OCI-M2 (cell line): Measurements from ENCODE around the gene DAPK1.
A peak's percentile ranks its signal among the peaks of the same experiment; 100 is the strongest.

Experiments
- DNase-seq: peaks from one replicate; lab custom pipeline; 2025; ENCODE audit not compliant: unreplicated experiment; lab: John Stamatoyannopoulos, UW

The DAPK1 gene

DNA sequence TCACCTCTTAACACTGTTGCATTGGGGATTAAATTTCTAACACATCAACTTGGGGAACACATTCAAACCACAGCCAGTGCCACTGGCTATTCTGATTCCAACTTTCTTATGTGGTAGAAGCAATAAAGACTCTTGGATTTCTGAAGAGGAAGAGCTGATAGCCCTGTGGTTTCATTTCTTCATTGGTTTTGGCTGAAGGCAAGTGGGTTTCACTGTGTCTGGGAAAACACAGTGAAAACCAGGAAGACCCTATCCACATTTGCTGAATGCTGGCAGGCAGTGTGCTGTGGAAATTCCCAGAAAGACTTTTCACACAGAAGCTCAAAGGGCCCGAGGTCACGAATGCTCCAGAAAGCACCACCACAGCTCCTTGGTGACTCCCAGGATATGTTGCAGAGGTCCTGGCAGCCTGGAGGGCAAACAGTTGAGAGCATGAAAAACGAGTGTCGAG is 67.1 kb downstream of the DAPK1 start:
- DNase-seq = no peak

DNA sequence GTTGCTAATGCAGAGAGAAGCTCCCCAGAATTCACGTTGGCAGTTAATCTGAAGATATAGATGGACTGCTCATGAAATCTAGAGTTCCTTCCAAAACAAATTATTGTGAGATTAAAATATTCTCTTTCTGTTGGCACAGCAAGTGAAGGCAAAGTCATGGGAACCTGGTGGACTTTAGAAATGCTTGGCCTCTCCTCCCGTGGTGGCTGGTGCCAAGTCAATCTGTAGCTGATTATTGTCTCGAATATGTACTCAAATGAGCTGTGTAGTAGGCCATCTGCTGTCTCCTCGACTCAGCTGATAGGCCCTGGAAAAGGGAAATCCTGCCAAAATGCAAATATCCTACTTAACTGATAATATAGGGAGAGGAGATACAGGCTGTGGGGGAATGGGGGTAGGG is 69.3 kb downstream of the DAPK1 start:
- DNase-seq = no peak

- DNase-seq = no peak
Measured at GRCh38 chr9:87567571-87567970, 69.9 kb downstream of the DAPK1 start.

GRCh38 chr9:87567983-87568382 is 70.3 kb downstream of the DAPK1 start:
- DNase-seq = no peak

GRCh38 chr9:87568401-87568800 is 70.7 kb downstream of the DAPK1 start:
- DNase-seq = no peak

GRCh38 chr9:87569008-87569509 is 71.4 kb downstream of the DAPK1 start:
- no peak for DNase-seq

GRCh38 chr9:87569518-87569917 is 71.9 kb downstream of the DAPK1 start:
- no peak for DNase-seq

- no peak for DNase-seq
Measured at GRCh38 chr9:87570000-87570908, 72.6 kb downstream of the DAPK1 start.

GRCh38 chr9:87572719-87573118 is 75.1 kb downstream of the DAPK1 start:
- DNase-seq = no peak

DNA sequence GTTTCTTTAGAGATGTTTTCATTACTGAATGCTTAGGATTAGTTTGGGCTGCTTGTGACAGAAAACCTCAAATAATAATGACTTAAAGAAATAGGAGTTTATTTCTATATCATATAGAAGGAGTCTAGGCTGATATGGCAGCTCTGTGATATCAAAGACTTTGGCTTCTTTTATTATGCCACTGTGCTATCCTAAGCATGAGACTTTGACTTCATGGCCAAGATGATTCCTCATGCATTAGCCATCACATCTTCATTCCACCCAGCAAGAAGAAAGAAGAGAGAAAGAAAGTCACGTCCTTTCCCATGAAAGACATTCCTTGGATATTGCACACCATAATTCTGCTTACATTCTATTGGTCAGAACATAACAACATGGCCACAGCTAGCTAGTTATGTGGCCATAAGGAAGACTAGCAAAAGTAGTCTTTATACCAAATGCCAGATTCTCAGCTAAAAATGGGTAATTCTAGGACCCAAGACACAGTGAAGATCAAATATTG is 76.2 kb downstream of the DAPK1 start:
- DNase-seq = no peak

DNA sequence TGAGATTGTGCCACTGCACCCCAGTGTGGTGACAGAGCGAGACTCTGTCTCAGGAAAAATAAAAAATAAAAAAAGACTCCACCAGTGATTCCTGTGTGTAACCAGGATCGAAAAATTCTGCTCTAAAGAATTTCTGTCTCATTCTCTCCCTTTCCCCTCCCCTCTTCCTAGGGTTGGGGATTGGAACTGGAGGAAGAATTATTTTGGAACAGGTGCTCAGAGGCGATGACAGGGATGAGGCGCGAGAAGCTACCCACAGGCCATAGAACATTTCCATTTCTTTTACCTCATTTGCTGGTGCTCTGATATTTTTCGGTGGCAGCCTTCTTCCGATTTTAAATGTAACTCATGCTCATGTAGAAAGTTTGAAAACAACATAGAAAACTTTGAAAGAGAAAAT is 80.1 kb downstream of the DAPK1 start:
- no peak for DNase-seq

- no peak for DNase-seq
Measured at GRCh38 chr9:87578625-87579024, 81.0 kb downstream of the DAPK1 start.

DNA sequence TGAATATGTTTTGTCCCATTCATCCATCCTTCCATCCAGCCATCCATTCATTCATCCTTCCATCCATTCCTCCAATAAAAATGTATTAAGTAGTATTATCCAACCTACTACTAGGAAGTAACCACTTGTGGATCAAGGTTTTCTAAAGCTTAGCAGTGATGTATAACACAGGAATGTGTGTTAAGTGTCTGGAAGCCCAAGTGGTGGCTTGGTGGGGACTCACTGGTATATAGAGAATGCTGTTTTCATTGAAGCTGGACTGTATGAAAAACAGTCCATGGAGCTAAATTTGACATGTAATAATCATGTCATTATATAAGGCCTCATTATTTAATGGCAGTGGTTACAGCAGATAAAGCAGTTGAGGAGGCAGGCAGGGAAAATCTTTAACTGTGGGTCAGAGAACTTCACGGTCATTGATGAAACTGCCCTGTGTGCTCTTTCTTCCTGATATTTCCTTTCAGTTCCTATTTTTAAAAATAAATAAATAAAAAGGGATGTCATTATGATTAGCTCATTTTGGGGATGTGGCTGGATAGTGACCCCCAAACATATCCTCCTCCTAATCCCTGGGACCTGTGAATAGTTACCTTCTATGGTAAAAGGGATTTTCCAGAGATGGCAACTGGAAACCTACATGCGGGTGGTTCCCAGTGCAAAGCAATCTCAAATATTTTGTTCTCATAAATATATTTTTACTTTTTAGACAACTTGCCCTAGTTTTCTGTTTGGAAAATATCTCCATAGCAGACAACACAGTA is 82.3 kb downstream of the DAPK1 start:
- no peak for DNase-seq

- DNase-seq = no peak
Measured at GRCh38 chr9:87580941-87581438, 83.3 kb downstream of the DAPK1 start.

GRCh38 chr9:87581513-87581912 is 83.8 kb downstream of the DAPK1 start:
- peak; percentile 2 for DNase-seq

GRCh38 chr9:87581949-87582637 is 84.4 kb downstream of the DAPK1 start:
- no peak for DNase-seq

DNA sequence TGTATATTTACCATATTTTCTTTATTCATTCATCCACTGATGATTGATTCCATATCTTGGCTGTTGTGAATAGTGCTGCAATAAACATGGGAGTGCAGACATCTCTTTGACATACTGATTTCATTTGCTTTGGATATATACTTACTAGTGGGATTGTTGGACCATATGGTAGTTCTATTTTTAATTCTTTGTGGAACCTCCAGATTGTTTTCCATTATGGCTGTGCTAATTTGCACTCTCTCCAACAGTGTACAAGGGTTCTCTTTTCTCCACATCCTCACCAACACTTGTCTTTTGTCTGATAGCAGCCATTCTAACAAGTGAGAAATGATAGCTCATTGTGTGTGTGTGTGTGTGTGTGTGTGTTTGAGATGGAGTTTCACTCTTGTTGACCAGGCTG is 86.7 kb downstream of the DAPK1 start:
- no peak for DNase-seq

- DNase-seq = no peak
Measured at GRCh38 chr9:87585123-87585855, 87.6 kb downstream of the DAPK1 start.

- DNase-seq = no peak
Measured at GRCh38 chr9:87586731-87587355, 89.2 kb downstream of the DAPK1 start.

- no peak for DNase-seq
Measured at GRCh38 chr9:87587356-87587745, 89.7 kb downstream of the DAPK1 start.
